ENCODE measurements around the gene KISS1. TPM values are rescaled to one million over a fixed set of nuclear protein-coding genes. Genes with fewer than 3 reads are reported as not detected.
"Not testable (repeated sequence)": the region's sequence is repeated elsewhere in the genome, so short reads cannot be mapped to it uniquely, and the experiment has no call there.

The KISS1 gene
- total RNA-seq = not detected

GRCh38 chr1:204196068-204196795 is at the start of gene KISS1:
TSS of gene KISS1 (minus strand) at chr1:204196491. CDS start at chr1:204192876, 3,615 bp downstream.
- Mint-ChIP-seq H3K4me1 (peaks cover 4% of the 10 kb centered on the region), H3K36me3 (no peaks in the 10 kb centered on the region), H3K27ac (no peak within 1 kb of the TSS), H3K9me3 (no peaks in the 10 kb centered on the region), H3K4me3 (no peak within 1 kb of the TSS), H3K27me3 (peaks cover 8% of the 10 kb centered on the region)
- no peak for DNase-seq

- Mint-ChIP-seq H3K27ac (no peak overlapping the region), H3K27me3 (no peaks in the 10 kb centered on the region), H3K4me3 (no peak overlapping the region), H3K9me3 (no peaks in the 10 kb centered on the region), H3K4me1 (no peaks in the 10 kb centered on the region), H3K36me3 (no peaks in the 10 kb centered on the region)
- DNase-seq = no peak
Observed at GRCh38 chr1:204242920-204243319, 46.6 kb upstream of the KISS1 start.

GRCh38 chr1:204241914-204242313 is 45.6 kb upstream of the KISS1 start:
- H3K27ac Mint-ChIP-seq = no peak overlapping the region
- no peak for DNase-seq
- no peaks in the 10 kb centered on the region for H3K36me3 Mint-ChIP-seq
- no peak overlapping the region for H3K4me3 Mint-ChIP-seq
- H3K27me3 Mint-ChIP-seq = no peaks in the 10 kb centered on the region
- H3K4me1 Mint-ChIP-seq = no peaks in the 10 kb centered on the region
- no peaks in the 10 kb centered on the region for H3K9me3 Mint-ChIP-seq

GRCh38 chr1:204241050-204241449 is 44.8 kb upstream of the KISS1 start:
- Mint-ChIP-seq H3K4me3 (no peak overlapping the region), H3K36me3 (no peaks in the 10 kb centered on the region), H3K27ac (no peak overlapping the region), H3K4me1 (no peaks in the 10 kb centered on the region), H3K27me3 (no peaks in the 10 kb centered on the region), H3K9me3 (no peaks in the 10 kb centered on the region)
- DNase-seq = no peak

GRCh38 chr1:204240233-204240632 is 43.9 kb upstream of the KISS1 start:
- Mint-ChIP-seq H3K4me1 (no peaks in the 10 kb centered on the region), H3K4me3 (no peak overlapping the region), H3K27ac (no peak overlapping the region), H3K27me3 (no peaks in the 10 kb centered on the region), H3K9me3 (no peaks in the 10 kb centered on the region), H3K36me3 (no peaks in the 10 kb centered on the region)
- no peak for DNase-seq

- not testable (repeated sequence) for H3K27ac Mint-ChIP-seq, DNase-seq, H3K27me3 Mint-ChIP-seq, H3K4me3 Mint-ChIP-seq, H3K9me3 Mint-ChIP-seq, H3K36me3 Mint-ChIP-seq, H3K4me1 Mint-ChIP-seq
Observed at GRCh38 chr1:204239401-204239800, 43.1 kb upstream of the KISS1 start.

GRCh38 chr1:204238520-204238919 is 42.2 kb upstream of the KISS1 start:
- not testable (repeated sequence) for H3K27ac Mint-ChIP-seq, H3K4me1 Mint-ChIP-seq, H3K4me3 Mint-ChIP-seq, H3K27me3 Mint-ChIP-seq, H3K9me3 Mint-ChIP-seq, H3K36me3 Mint-ChIP-seq, DNase-seq

GRCh38 chr1:204237515-204237914 is 41.2 kb upstream of the KISS1 start:
- H3K36me3 Mint-ChIP-seq, H3K4me3 Mint-ChIP-seq, H3K27ac Mint-ChIP-seq, H3K27me3 Mint-ChIP-seq, DNase-seq, H3K9me3 Mint-ChIP-seq, H3K4me1 Mint-ChIP-seq: not testable (repeated sequence)

GRCh38 chr1:204232526-204232925 is 36.2 kb upstream of the KISS1 start:
- no peak for DNase-seq
- H3K9me3 Mint-ChIP-seq = no peaks in the 10 kb centered on the region
- no peaks in the 10 kb centered on the region for H3K36me3 Mint-ChIP-seq
- H3K4me1 Mint-ChIP-seq = no peaks in the 10 kb centered on the region
- H3K4me3 Mint-ChIP-seq = no peak overlapping the region
- H3K27ac Mint-ChIP-seq = no peak overlapping the region
- H3K27me3 Mint-ChIP-seq = no peaks in the 10 kb centered on the region

GRCh38 chr1:204230211-204230610 is 33.9 kb upstream of the KISS1 start:
- H3K27ac Mint-ChIP-seq = no peak overlapping the region
- no peaks in the 10 kb centered on the region for H3K36me3 Mint-ChIP-seq
- no peaks in the 10 kb centered on the region for H3K9me3 Mint-ChIP-seq

GRCh38 chr1:204228896-204229295 is 32.6 kb upstream of the KISS1 start:
- Mint-ChIP-seq H3K4me3 (no peak overlapping the region), H3K27me3 (no peaks in the 10 kb centered on the region), H3K4me1 (no peaks in the 10 kb centered on the region), H3K9me3 (no peaks in the 10 kb centered on the region), H3K27ac (no peak overlapping the region), H3K36me3 (no peaks in the 10 kb centered on the region)
- DNase-seq = no peak

More at GRCh38 chr1:204230211-204230610, 33.9 kb upstream of the KISS1 start:
- no peak overlapping the region for H3K4me3 Mint-ChIP-seq
- no peaks in the 10 kb centered on the region for H3K27me3 Mint-ChIP-seq
- no peaks in the 10 kb centered on the region for H3K4me1 Mint-ChIP-seq
- DNase-seq = no peak

GRCh38 chr1:204227996-204228785 is 31.9 kb upstream of the KISS1 start:
- Mint-ChIP-seq H3K27me3 (no peaks in the 10 kb centered on the region), H3K4me3 (no peak overlapping the region), H3K27ac (no peak overlapping the region), H3K4me1 (no peaks in the 10 kb centered on the region), H3K36me3 (no peaks in the 10 kb centered on the region), H3K9me3 (no peaks in the 10 kb centered on the region)
- no peak for DNase-seq

- H3K4me1 Mint-ChIP-seq = no peaks in the 10 kb centered on the region
- no peak overlapping the region for H3K4me3 Mint-ChIP-seq
- no peaks in the 10 kb centered on the region for H3K27me3 Mint-ChIP-seq
- DNase-seq = no peak
- H3K9me3 Mint-ChIP-seq = no peaks in the 10 kb centered on the region
- H3K27ac Mint-ChIP-seq = no peak overlapping the region
- no peaks in the 10 kb centered on the region for H3K36me3 Mint-ChIP-seq
Observed at GRCh38 chr1:204227351-204227750, 31.1 kb upstream of the KISS1 start.

- Mint-ChIP-seq H3K27me3 (no peaks in the 10 kb centered on the region), H3K4me1 (no peaks in the 10 kb centered on the region), H3K27ac (no peak overlapping the region), H3K4me3 (no peak overlapping the region), H3K9me3 (no peaks in the 10 kb centered on the region), H3K36me3 (no peaks in the 10 kb centered on the region)
- no peak for DNase-seq
Observed at GRCh38 chr1:204225841-204226735, 29.8 kb upstream of the KISS1 start.

GRCh38 chr1:204224655-204225054 is 28.4 kb upstream of the KISS1 start:
- no peak overlapping the region for H3K4me3 Mint-ChIP-seq
- DNase-seq = no peak
- H3K9me3 Mint-ChIP-seq = no peaks in the 10 kb centered on the region
- no peaks in the 10 kb centered on the region for H3K27me3 Mint-ChIP-seq
- H3K4me1 Mint-ChIP-seq = no peaks in the 10 kb centered on the region
- H3K27ac Mint-ChIP-seq = no peak overlapping the region
- no peaks in the 10 kb centered on the region for H3K36me3 Mint-ChIP-seq

All from activated naive CD8-positive, alpha-beta T cell treated with anti-CD3 and anti-CD28 coated beads for 36 hours (primary cell).